Suprapubic skin (tissue), 4 donors: ENCODE measurements around the gene MSRB3.

ENCODE experiments used
- EP300 ChIP-seq: sonication (generic); formaldehyde crosslinking; IDR thresholded peaks from one replicate; pipeline ENCODE4 v1.6.1; 2017; ENCODE audit warnings: antibody characterized with exemption
- POLR2A ChIP-seq, 2 donors: fragments of 450-650 bp; IDR thresholded peaks; one replicate each; pipeline ENCODE4 v1.6.1; 2017; ENCODE audit warnings: antibody characterized with exemption in 2 of 2, mild to moderate bottlenecking in 2 of 2, moderate library complexity in 2 of 2
- POLR2AphosphoS5 ChIP-seq, 3 donors: sonication (generic); formaldehyde crosslinking; IDR thresholded peaks; one replicate each; pipeline ENCODE4 v1.6.1; 2017; ENCODE audit warnings: antibody characterized with exemption in 3 of 3
- TF ChIP-seq, protein P1 (sequence below), 2 donors: fragments of 200-600 bp in 1 of 2; fragments of 450-650 bp in 1 of 2; sonication (generic) in 1 of 2; IDR thresholded peaks; one replicate each; pipeline ENCODE4 v1.5.1; 2016 to 2019; ENCODE audit warnings: antibody characterized with exemption in 2 of 2, mild to moderate bottlenecking in 1 of 2, moderate library complexity in 1 of 2

DNA sequence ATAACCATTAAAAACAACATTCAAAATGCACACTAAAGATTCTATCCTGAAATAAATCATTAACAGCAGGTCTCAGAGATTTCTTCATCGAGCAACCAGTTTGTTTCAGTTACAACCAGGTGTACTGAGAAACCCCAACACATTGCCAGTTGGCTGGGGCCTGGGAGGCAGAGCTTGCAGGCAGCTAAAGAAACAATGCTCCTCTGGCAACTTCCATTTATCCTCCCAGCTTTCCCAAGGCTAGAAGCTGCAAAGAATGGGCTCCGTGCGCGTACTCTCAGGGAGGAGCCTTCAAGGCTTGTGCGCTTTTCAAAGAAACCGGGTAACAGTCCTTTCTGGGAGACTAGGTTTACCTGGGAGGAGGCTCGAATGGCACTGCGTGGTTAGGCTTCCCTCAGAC, 181.6 kb downstream of the MSRB3 start:
- TF ChIP-seq, protein P1, sequence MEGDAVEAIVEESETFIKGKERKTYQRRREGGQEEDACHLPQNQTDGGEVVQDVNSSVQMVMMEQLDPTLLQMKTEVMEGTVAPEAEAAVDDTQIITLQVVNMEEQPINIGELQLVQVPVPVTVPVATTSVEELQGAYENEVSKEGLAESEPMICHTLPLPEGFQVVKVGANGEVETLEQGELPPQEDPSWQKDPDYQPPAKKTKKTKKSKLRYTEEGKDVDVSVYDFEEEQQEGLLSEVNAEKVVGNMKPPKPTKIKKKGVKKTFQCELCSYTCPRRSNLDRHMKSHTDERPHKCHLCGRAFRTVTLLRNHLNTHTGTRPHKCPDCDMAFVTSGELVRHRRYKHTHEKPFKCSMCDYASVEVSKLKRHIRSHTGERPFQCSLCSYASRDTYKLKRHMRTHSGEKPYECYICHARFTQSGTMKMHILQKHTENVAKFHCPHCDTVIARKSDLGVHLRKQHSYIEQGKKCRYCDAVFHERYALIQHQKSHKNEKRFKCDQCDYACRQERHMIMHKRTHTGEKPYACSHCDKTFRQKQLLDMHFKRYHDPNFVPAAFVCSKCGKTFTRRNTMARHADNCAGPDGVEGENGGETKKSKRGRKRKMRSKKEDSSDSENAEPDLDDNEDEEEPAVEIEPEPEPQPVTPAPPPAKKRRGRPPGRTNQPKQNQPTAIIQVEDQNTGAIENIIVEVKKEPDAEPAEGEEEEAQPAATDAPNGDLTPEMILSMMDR (IDR thresholded peaks at IDR 0.05), result no peak
- TF ChIP-seq POLR2A (IDR thresholded peaks at IDR 0.05) (no peak), POLR2AphosphoS5 (IDR thresholded peaks at IDR 0.05) (no peak), EP300 (no peak)
